Subcutaneous adipose tissue (tissue), 4 donors: ENCODE measurements around the gene FAAP24. TPM values are rescaled to one million over a fixed set of nuclear protein-coding genes. Genes with fewer than 3 reads are reported as not detected.

Experiments
- total RNA-seq, 4 donors: library from RNA; depleted of rRNA; stranded (reverse); fragments of >200 nt; gene quantifications; one replicate each; pipeline ENCODE4 v1.1.0, GENCODE V29; 2016
- TF ChIP-seq, protein P1 (sequence below): fragments of 450-650 bp; IDR thresholded peaks from one replicate; pipeline ENCODE4 v1.5.1; 2016; ENCODE audit warnings: low read depth, mild to moderate bottlenecking, control low read depth, antibody characterized with exemption, moderate library complexity

The FAAP24 gene
- total RNA-seq, 4 donors from 2014 or later, result 0.75 to 3.9 (median 2.3) TPM

DNA sequence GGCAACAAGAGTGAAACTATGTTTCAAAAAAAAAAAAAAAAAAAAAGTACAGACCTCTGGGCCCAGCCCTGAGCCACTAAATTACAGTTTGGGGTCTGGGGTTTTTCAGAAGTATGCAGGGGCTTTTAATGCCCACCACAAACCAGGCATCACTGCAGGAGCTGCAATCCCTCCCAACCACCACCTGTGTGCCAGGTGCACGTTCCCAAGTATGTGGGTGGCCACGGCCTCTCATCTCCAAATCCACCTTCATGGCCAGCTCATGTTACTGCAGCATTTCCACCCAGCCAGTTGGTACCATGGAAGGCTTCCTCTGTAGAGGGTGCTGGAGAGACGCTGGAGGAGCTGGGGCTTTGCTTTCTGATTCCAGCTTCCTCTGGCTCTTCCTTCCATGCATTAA is 26.8 kb upstream of the FAAP24 start:
- TF ChIP-seq, protein P1, sequence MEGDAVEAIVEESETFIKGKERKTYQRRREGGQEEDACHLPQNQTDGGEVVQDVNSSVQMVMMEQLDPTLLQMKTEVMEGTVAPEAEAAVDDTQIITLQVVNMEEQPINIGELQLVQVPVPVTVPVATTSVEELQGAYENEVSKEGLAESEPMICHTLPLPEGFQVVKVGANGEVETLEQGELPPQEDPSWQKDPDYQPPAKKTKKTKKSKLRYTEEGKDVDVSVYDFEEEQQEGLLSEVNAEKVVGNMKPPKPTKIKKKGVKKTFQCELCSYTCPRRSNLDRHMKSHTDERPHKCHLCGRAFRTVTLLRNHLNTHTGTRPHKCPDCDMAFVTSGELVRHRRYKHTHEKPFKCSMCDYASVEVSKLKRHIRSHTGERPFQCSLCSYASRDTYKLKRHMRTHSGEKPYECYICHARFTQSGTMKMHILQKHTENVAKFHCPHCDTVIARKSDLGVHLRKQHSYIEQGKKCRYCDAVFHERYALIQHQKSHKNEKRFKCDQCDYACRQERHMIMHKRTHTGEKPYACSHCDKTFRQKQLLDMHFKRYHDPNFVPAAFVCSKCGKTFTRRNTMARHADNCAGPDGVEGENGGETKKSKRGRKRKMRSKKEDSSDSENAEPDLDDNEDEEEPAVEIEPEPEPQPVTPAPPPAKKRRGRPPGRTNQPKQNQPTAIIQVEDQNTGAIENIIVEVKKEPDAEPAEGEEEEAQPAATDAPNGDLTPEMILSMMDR, result no peak

DNA sequence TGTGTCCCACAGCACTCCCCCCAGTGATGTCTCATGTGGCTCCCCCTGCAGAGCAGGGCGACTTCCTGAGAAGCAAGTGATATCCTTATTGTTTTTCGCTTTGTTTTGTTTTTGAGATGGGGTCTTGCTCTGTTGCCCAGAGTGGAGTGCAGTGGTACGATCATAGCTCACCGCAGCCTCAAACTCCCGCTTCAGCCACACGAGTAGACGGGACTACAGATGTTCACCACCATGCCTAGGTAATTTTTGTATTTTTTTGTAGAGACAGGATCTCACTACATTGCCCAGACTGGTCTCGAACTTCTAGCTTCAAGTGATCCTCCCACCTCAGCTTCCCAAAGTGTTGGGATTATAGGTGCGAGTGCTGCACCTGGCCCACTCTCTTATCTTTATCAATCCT is 5.3 kb upstream of the FAAP24 start:
- TF ChIP-seq, protein P1, result no peak

DNA sequence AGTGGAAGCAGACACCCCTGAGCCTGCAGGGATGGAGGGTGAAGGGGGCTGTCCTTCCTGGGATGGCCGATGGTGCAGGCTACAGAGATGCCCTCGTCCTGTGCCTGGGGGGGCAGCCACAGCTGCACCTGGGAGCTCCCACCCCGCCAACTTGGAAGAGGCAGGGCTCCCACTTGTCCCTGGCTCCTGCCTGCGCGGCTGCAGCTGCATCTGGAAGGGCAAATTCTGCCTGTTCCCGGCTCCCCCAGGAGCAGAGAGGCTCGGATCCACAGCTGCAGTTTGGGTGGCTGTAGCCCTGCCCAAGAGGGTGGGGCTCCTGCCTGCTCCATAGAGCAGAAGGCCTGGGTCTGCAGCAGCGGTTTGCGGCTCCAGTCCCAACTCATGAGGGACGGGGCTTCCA is 2.5 kb upstream of the FAAP24 start:
- TF ChIP-seq, protein P1, result no peak

DNA sequence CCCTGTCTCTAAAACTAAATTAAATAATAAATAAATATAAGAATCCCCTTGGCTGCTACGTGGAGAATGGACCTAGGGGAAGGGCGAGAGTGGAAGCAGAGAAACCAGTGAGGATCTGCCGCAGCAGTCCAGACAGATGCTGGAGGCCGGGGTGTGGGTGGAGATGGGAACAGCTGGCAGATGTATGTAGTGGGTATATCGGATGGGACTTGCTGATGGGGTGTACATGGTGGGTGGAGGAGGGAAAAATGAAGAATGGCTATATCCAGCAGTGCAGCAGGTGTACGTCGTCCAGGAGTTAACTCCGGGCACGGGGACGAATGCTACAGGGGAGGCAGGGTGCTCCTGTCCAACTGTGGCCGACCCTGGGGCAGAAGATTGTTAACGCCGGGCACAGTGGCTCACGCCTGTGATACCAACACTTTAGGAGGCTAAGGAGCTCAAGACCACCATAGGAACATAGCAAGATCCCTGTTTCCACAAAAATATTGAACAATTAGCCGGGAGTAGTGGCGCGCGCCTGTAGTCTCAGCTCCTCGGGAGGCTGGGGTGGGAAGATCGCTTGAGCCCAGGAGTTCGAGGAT is 938 bp upstream of the FAAP24 start:
- TF ChIP-seq, protein P1, result no peak

DNA sequence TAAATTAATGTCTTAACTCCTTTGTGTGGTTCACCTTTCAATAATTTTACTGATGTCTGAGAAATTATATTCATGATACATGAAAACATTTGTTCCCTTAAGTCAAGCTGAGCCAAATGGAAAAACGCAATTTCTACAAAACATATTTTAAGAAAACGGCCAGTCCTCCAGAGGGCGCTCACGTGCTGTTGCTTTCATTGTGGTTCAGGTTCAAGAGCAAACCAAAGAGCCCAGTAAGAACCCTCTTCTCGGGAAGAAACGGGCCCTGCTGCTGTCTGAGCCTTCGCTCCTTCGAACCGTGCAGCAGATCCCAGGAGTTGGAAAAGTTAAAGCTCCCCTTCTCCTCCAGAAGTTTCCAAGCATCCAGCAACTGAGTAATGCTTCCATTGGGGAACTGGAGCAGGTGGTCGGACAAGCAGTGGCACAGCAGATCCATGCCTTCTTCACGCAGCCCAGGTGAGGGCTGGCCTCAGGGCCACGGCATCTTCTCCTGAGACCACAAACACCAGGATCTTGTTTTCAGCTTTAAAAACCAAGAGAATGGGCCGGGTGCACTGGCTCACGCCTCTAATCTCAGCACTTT is 4.3 kb downstream of the FAAP24 start:
- TF ChIP-seq, protein P1, result no peak

DNA sequence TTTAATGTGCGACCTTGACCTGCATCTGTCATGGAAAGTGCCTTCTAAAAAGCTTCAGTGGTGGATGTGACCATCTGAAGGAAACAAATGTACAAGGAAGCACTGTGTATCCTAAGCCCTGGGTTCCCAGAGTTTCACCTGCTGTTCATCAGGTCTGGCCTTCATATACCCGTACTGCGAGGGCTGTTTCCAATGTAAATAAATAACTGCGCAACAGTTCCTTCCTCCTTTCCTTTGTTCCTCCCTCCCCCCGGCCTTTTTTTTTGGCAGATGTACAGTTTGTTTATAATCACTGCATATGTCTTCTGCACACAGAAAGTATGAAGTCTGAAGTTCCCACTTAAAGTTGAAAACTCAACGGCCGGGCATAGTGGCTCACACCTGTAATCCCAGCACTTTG is 5.2 kb downstream of the FAAP24 start:
- TF ChIP-seq, protein P1, result no peak

DNA sequence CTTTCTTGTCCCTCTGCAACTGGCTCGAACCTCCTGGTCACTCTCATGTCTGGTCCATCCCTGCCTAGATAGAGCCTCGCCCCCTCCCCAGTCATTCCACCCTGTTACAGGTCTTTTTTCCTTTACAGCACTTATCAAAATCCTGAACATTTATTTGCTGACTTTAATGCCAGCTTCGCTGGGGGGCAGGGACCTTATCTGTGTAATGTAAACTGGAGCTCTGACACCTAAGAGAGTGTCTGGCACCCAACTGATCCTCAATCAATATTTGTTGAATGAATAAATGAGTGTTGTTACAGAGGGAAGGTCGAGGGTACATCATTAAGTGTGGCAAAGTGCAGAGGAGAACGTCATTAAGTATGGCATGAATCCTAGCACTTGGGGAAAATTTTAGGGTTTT is 16.7 kb downstream of the FAAP24 start:
- TF ChIP-seq, protein P1, result no peak
